CD8-positive, alpha-beta memory T cell (primary cell): ENCODE data around the gene TSTD2. TPM values are rescaled to one million over a fixed set of nuclear protein-coding genes. Genes with fewer than 3 reads are reported as not detected.

Source experiments
- CTCF ChIA-PET: fragments of 350-600 bp; sonication (Branson Sonifier 250); formaldehyde crosslinking; loops from one replicate; lab custom pipeline; 2021; ENCODE audit warnings: antibody characterized with exemption; lab: Charles Lee
- POLR2A ChIA-PET: fragments of 350-600 bp; sonication (Branson Sonifier 250); formaldehyde crosslinking; loops from one replicate; lab custom pipeline; 2021; ENCODE audit warnings: antibody characterized with exemption; lab: Charles Lee
- DNase-seq, 5 donors: peaks; one replicate each; pipeline versions ENCODE4 v3.0.0 to v3.0.0-alpha.2; 2020 to 2022; ENCODE audit warnings: mixed read lengths in 1 of 5
- H3K27ac ChIP-seq: one replicate; pipeline ENCODE4 v1.7.0; 2013; ENCODE audit warnings: low read depth, mild to moderate bottlenecking, low read length, moderate library complexity
- H3K27me3 ChIP-seq: 2 replicates; pipeline ENCODE4 v1.7.0; 2013; ENCODE audit warnings: low read length, mild to moderate bottlenecking; ENCODE audit not compliant: insufficient read depth, poor library complexity, severe bottlenecking
- H3K36me3 ChIP-seq: 2 replicates; pipeline ENCODE4 v1.7.0; 2013; ENCODE audit warnings: mild to moderate bottlenecking, low read length, moderate library complexity; ENCODE audit not compliant: insufficient read depth
- H3K4me1 ChIP-seq: 2 replicates; pipeline ENCODE4 v1.7.0; 2013; ENCODE audit warnings: mild to moderate bottlenecking, low read length, moderate library complexity; ENCODE audit not compliant: insufficient read depth
- H3K4me3 ChIP-seq: 2 replicates; pipeline ENCODE4 v1.7.0; 2013; ENCODE audit warnings: mild to moderate bottlenecking, low read length
- H3K9me3 ChIP-seq: 2 replicates; pipeline ENCODE4 v1.7.0; 2013; ENCODE audit warnings: mild to moderate bottlenecking, low read length
- H3K27ac Mint-ChIP-seq, 8 donors: one replicate each; pipeline ENCODE4 v1.8.0; 2020 to 2021; ENCODE audit warnings: mixed read lengths in 8 of 8, mild to moderate bottlenecking in 6 of 8, inconsistent platforms in 3 of 8, moderate library complexity in 3 of 8
- H3K27me3 Mint-ChIP-seq, 2 donors: one replicate each; pipeline ENCODE4 v1.8.0; 2020 to 2021; ENCODE audit warnings: mixed read lengths in 2 of 2, mild to moderate bottlenecking in 1 of 2, moderate library complexity in 1 of 2
- H3K36me3 Mint-ChIP-seq, 3 donors: one replicate each; pipeline ENCODE4 v1.8.0; 2020 to 2021; ENCODE audit warnings: mixed read lengths in 3 of 3, inconsistent platforms in 1 of 3, mild to moderate bottlenecking in 1 of 3
- H3K4me1 Mint-ChIP-seq, 3 donors: one replicate each; pipeline ENCODE4 v1.8.0; 2020 to 2021; ENCODE audit warnings: mixed read lengths in 3 of 3, inconsistent platforms in 1 of 3, mild to moderate bottlenecking in 1 of 3
- H3K4me3 Mint-ChIP-seq, 7 donors: one replicate each; pipeline ENCODE4 v1.8.0; 2020 to 2021; ENCODE audit warnings: mixed read lengths in 7 of 7, mild to moderate bottlenecking in 6 of 7, moderate library complexity in 4 of 7, inconsistent platforms in 2 of 7
- H3K9me3 Mint-ChIP-seq, 5 donors: one replicate each; pipeline ENCODE4 v1.8.0; 2020 to 2022; ENCODE audit warnings: mixed read lengths in 5 of 5, mild to moderate bottlenecking in 3 of 5, moderate library complexity in 2 of 5, inconsistent platforms in 1 of 5
- polyA plus RNA-seq: library from polyadenylated mRNA; unstranded; fragments of 300-500 nt; fragmentation: Illumina TruSeq; gene quantifications from one replicate; pipeline ENCODE4 v1.2.3, GENCODE V29; 2021
- total RNA-seq, 2 experiments: library from RNA; stranded (reverse); gene quantifications; one replicate each; pipeline ENCODE4 v1.2.3, GENCODE V29; 2021

The TSTD2 gene
- total and polyA plus RNA-seq, 3 experiments from 2014 or later = 5.7 to 14.7 (median 13.8) TPM

- POLR2A ChIA-PET = no interaction called here
- no peaks in the 10 kb centered on the region for H3K27me3 ChIP-seq
- CTCF ChIA-PET = interaction anchor here (1.5 kb wide), 1 partner anchor 10 kb away, joined by 3 read pairs; no protein-coding TSS in a partner anchor
- peaks cover 0 to 1% of the 10 kb centered on the region in 2 donors for H3K27me3 Mint-ChIP-seq
- H3K4me3 Mint-ChIP-seq = no peak overlapping the region
- no peak overlapping the region for H3K27ac Mint-ChIP-seq
- no peak overlapping the region for H3K4me3 ChIP-seq
- no peak overlapping the region for H3K27ac ChIP-seq
- no peaks in the 10 kb centered on the region for H3K9me3 ChIP-seq
- no peaks in the 10 kb centered on the region for H3K9me3 Mint-ChIP-seq
- no peak for DNase-seq
- no peaks in the 10 kb centered on the region for H3K4me1 ChIP-seq
- H3K36me3 ChIP-seq = peaks cover 3% of the 10 kb centered on the region
- peaks cover 0 to 4% (median 0%) of the 10 kb centered on the region in 3 donors for H3K4me1 Mint-ChIP-seq
- H3K36me3 Mint-ChIP-seq = no peaks in the 10 kb centered on the region
These were observed 65.3 kb downstream of the TSTD2 start for GRCh38 chr9:97567894-97568202.

DNA sequence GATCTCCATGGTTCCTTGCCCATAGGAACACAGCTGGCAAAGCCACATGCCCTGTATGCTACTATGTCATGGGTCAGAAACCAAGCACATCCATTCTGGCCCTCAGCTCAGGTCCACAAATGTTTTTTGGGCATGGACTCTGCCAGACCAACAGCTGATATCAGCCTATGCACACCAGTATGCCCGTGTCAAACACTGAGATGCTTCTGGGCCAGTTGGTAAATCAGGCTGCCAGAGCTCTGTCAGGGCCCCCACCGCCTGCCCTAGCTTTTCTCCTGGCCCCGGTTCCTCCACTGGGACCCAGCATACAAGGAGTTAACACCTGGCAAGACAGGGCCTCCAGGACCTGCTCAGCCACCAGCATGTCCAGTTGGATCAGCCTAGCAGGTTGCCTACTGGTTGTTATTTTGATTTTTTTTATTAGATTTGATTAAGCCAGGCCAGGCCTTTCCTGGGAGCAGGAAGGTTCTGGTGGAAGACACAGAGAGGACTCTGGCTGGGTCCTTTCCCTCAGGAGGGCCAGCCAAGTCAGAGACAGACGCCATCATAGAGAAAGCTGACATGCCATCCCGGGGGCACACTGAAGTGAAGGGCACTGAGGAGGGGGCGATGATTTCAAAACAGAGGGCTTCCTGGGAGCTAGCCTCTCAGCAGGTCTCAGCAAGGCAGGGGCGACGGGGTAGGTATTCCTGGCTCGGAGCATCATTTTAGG lies 65.8 kb downstream of the TSTD2 start:
- no peak overlapping the region for H3K4me3 Mint-ChIP-seq
- peak overlapping the region in 1 of 8 donors; percentile 47 for H3K27ac Mint-ChIP-seq
- H3K27me3 Mint-ChIP-seq = peaks cover 0 to 1% of the 10 kb centered on the region in 2 donors
- ChIA-PET CTCF (interaction anchor here (2.7 kb wide), 1 partner anchor 31 kb away, joined by 6 read pairs; no protein-coding TSS in a partner anchor), POLR2A (no interaction called here)
- no peak for DNase-seq
- H3K4me1 Mint-ChIP-seq = peaks cover 0 to 4% (median 0%) of the 10 kb centered on the region in 3 donors
- Histone ChIP-seq H3K36me3 (peaks cover 3% of the 10 kb centered on the region), H3K27me3 (no peaks in the 10 kb centered on the region), H3K27ac (no peak overlapping the region), H3K4me1 (no peaks in the 10 kb centered on the region), H3K9me3 (no peaks in the 10 kb centered on the region), H3K4me3 (no peak overlapping the region)
- no peaks in the 10 kb centered on the region for H3K36me3 Mint-ChIP-seq
- no peaks in the 10 kb centered on the region for H3K9me3 Mint-ChIP-seq

GRCh38 chr9:97565262-97565661 lies 67.9 kb downstream of the TSTD2 start:
- peaks cover under 1 to 1% of the 10 kb centered on the region in 2 donors for H3K27me3 Mint-ChIP-seq
- Histone ChIP-seq H3K4me3 (no peak overlapping the region), H3K36me3 (no peaks in the 10 kb centered on the region), H3K9me3 (no peaks in the 10 kb centered on the region), H3K27ac (no peak overlapping the region), H3K4me1 (no peaks in the 10 kb centered on the region), H3K27me3 (no peaks in the 10 kb centered on the region)
- no peak overlapping the region for H3K27ac Mint-ChIP-seq
- ChIA-PET CTCF (interaction anchor here (1.0 to 2.7 kb wide), 2 partner anchors 10 to 33 kb away, joined by 3 to 6 read pairs; no protein-coding TSS in a partner anchor), POLR2A (no interaction called here)
- no peak overlapping the region for H3K4me3 Mint-ChIP-seq
- no peak for DNase-seq
- H3K9me3 Mint-ChIP-seq = no peaks in the 10 kb centered on the region
- peaks cover 0 to 3% (median 0%) of the 10 kb centered on the region in 3 donors for H3K4me1 Mint-ChIP-seq
- H3K36me3 Mint-ChIP-seq = no peaks in the 10 kb centered on the region

- CTCF ChIA-PET = interaction anchor here (1.0 to 2.7 kb wide), 2 partner anchors 10 to 34 kb away, joined by 3 to 6 read pairs; no protein-coding TSS in a partner anchor
- H3K9me3 ChIP-seq = no peaks in the 10 kb centered on the region
These were observed 68.6 kb downstream of the TSTD2 start for GRCh38 chr9:97564291-97565175.

DNA sequence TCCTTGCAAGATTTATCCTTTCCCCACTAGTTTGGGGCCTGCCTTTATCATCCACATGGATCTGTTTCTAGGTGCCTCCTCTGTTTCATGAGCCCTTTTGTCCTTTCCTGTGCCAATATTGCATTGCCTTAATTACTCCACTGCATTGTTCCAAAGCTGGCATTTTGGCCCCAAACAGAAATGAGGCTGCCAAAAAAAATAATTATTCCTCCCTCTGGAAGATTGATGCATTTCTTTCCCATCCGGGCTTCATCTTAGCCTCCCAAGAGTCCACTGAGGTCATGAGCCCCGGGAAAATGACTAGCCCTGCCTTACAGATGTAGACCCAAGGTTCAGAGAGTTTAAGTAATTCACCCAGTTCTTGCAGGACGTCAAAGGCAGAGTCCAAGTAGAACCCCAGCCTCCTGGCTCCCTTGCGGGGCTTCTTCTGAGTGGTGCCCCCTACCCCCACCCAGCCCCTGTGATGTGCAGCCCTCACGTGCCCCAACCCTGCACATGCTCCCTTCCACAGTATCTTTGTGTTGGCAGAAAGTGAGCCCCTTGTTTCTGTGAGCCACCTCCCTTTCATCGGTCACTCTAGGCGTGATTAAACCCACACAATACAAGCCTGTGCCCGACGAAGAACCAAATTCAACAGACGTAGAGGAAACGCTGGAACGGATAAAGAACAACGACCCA lies 69.6 kb downstream of the TSTD2 start:
- Histone ChIP-seq H3K9me3 (no peaks in the 10 kb centered on the region), H3K4me3 (no peak overlapping the region), H3K27me3 (no peaks in the 10 kb centered on the region), H3K4me1 (no peaks in the 10 kb centered on the region), H3K36me3 (no peaks in the 10 kb centered on the region), H3K27ac (no peak overlapping the region)
- Mint-ChIP-seq H3K9me3 (no peaks in the 10 kb centered on the region), H3K36me3 (no peaks in the 10 kb centered on the region), H3K27ac (no peak overlapping the region), H3K4me1 (peaks cover 5 to 6% (median 6%) of the 10 kb centered on the region in 3 donors), H3K27me3 (peaks cover 3 to 13% of the 10 kb centered on the region in 2 donors), H3K4me3 (no peak overlapping the region)
- POLR2A ChIA-PET = no interaction called here
- CTCF ChIA-PET = no interaction called here
- no peak for DNase-seq

More at GRCh38 chr9:97564291-97565175, 68.6 kb downstream of the TSTD2 start:
- no peaks in the 10 kb centered on the region for H3K36me3 Mint-ChIP-seq
- no peak overlapping the region for H3K4me3 ChIP-seq
- no peaks in the 10 kb centered on the region for H3K4me1 Mint-ChIP-seq
- no peak for DNase-seq
- no peaks in the 10 kb centered on the region for H3K27me3 ChIP-seq
- no peaks in the 10 kb centered on the region for H3K9me3 Mint-ChIP-seq
- H3K27ac ChIP-seq = no peak overlapping the region
- H3K36me3 ChIP-seq = no peaks in the 10 kb centered on the region
- H3K4me1 ChIP-seq = no peaks in the 10 kb centered on the region
- no peak overlapping the region for H3K4me3 Mint-ChIP-seq
- peaks cover 3 to 7% of the 10 kb centered on the region in 2 donors for H3K27me3 Mint-ChIP-seq
- POLR2A ChIA-PET = no interaction called here
- no peak overlapping the region for H3K27ac Mint-ChIP-seq

DNA sequence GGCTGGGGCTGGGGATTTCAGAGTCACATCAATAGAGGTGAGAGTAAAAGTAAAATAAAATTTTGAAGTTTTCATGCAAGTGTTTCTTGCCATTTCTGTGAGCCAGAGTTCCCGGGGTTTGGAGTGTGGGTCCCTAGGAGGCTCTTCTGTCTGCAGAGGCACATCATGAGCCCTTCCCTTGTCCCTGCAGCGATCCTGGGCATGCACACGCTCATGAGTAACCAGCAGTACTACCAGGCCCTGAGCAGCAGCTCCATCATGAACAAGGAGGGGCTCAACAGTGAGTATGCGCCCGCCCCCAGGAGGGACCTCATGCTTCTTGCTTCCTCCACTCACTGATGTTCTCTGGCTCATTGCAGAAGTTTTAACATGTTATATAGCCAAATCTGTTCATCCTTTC lies 70.6 kb downstream of the TSTD2 start:
- Mint-ChIP-seq H3K4me1 (peaks cover 5 to 6% (median 6%) of the 10 kb centered on the region in 3 donors), H3K4me3 (no peak overlapping the region), H3K27ac (no peak overlapping the region), H3K9me3 (no peaks in the 10 kb centered on the region), H3K27me3 (peaks cover 3 to 17% of the 10 kb centered on the region in 2 donors), H3K36me3 (no peaks in the 10 kb centered on the region)
- DNase-seq = no peak
- CTCF ChIA-PET = no interaction called here
- Histone ChIP-seq H3K4me3 (no peak overlapping the region), H3K36me3 (no peaks in the 10 kb centered on the region), H3K27me3 (no peaks in the 10 kb centered on the region), H3K27ac (no peak overlapping the region), H3K4me1 (no peaks in the 10 kb centered on the region), H3K9me3 (no peaks in the 10 kb centered on the region)
- POLR2A ChIA-PET = no interaction called here

- DNase-seq = no peak
- no peaks in the 10 kb centered on the region for H3K27me3 ChIP-seq
- H3K9me3 ChIP-seq = no peaks in the 10 kb centered on the region
- Mint-ChIP-seq H3K36me3 (no peaks in the 10 kb centered on the region), H3K27ac (no peak overlapping the region), H3K4me3 (no peak overlapping the region), H3K27me3 (peaks cover 3 to 20% of the 10 kb centered on the region in 2 donors), H3K4me1 (peaks cover 5 to 6% (median 6%) of the 10 kb centered on the region in 3 donors), H3K9me3 (no peaks in the 10 kb centered on the region)
- no peak overlapping the region for H3K27ac ChIP-seq
- no peak overlapping the region for H3K4me3 ChIP-seq
- ChIA-PET POLR2A (no interaction called here), CTCF (no interaction called here)
- H3K4me1 ChIP-seq = no peaks in the 10 kb centered on the region
- no peaks in the 10 kb centered on the region for H3K36me3 ChIP-seq
These were observed 71.7 kb downstream of the TSTD2 start for GRCh38 chr9:97561501-97561900.
